Measurements from ENCODE around the gene CNGA4.

CNGA4 gene

GRCh38 chr11:6210274-6210955, 28.5 kb upstream of the CNGA4 start:
- H3K9me3 Mint-ChIP-seq, result no peaks in the 10 kb centered on the region
- H3K4me3 Mint-ChIP-seq, result no peak overlapping the region
- peaks cover under 1% of the 10 kb centered on the region for H3K4me1 Mint-ChIP-seq
- peak overlapping the region; percentile 28 to 85 for H3K27ac Mint-ChIP-seq
- no peaks in the 10 kb centered on the region for H3K27me3 Mint-ChIP-seq
- DNase-seq (no peak), ATAC-seq (peak; percentile 34)

GRCh38 chr11:6214530-6214929, 24.4 kb upstream of the CNGA4 start:
- Mint-ChIP-seq H3K4me3 (no peak overlapping the region), H3K27me3 (no peaks in the 10 kb centered on the region), H3K27ac (no peak overlapping the region), H3K9me3 (no peaks in the 10 kb centered on the region), H3K4me1 (peaks cover 2% of the 10 kb centered on the region)
- no peak for DNase-seq
- no peak for ATAC-seq

GRCh38 chr11:6216501-6216900, 22.4 kb upstream of the CNGA4 start:
- H3K4me3 Mint-ChIP-seq, result no peak overlapping the region
- H3K27ac Mint-ChIP-seq, result no peak overlapping the region
- ATAC-seq, result no peak
- peaks cover 5% of the 10 kb centered on the region for H3K4me1 Mint-ChIP-seq
- no peaks in the 10 kb centered on the region for H3K27me3 Mint-ChIP-seq
- no peaks in the 10 kb centered on the region for H3K9me3 Mint-ChIP-seq
- DNase-seq, result no peak

GRCh38 chr11:6217722-6218121, 21.2 kb upstream of the CNGA4 start:
- DNase-seq, result no peak
- no peak for ATAC-seq
- H3K4me1 Mint-ChIP-seq, result peaks cover 5% of the 10 kb centered on the region
- peak overlapping the region in 1 of 2 donors; percentile 75 for H3K27ac Mint-ChIP-seq
- no peaks in the 10 kb centered on the region for H3K27me3 Mint-ChIP-seq
- H3K4me3 Mint-ChIP-seq, result no peak overlapping the region
- no peaks in the 10 kb centered on the region for H3K9me3 Mint-ChIP-seq

GRCh38 chr11:6219359-6219758, 19.5 kb upstream of the CNGA4 start:
- Mint-ChIP-seq H3K27ac (peak overlapping the region in 1 of 2 donors; percentile 14), H3K9me3 (no peaks in the 10 kb centered on the region), H3K4me1 (peaks cover 5% of the 10 kb centered on the region), H3K27me3 (no peaks in the 10 kb centered on the region), H3K4me3 (no peak overlapping the region)
- ATAC-seq (no peak), DNase-seq (no peak)

GRCh38 chr11:6223854-6224253, 15.0 kb upstream of the CNGA4 start:
- Mint-ChIP-seq H3K4me3 (no peak overlapping the region), H3K9me3 (no peaks in the 10 kb centered on the region), H3K4me1 (peaks cover 17% of the 10 kb centered on the region), H3K27ac (no peak overlapping the region), H3K27me3 (no peaks in the 10 kb centered on the region)
- ATAC-seq (no peak), DNase-seq (no peak)

GRCh38 chr11:6224421-6224820, 14.5 kb upstream of the CNGA4 start:
- H3K4me1 Mint-ChIP-seq, result peaks cover 22% of the 10 kb centered on the region
- no peak for ATAC-seq
- no peak for DNase-seq
- H3K9me3 Mint-ChIP-seq, result no peaks in the 10 kb centered on the region
- H3K27ac Mint-ChIP-seq, result no peak overlapping the region
- no peak overlapping the region for H3K4me3 Mint-ChIP-seq
- H3K27me3 Mint-ChIP-seq, result no peaks in the 10 kb centered on the region

- Mint-ChIP-seq H3K4me3 (no peak overlapping the region), H3K4me1 (peaks cover 23% of the 10 kb centered on the region), H3K27ac (peak overlapping the region in 1 of 2 donors; percentile 17), H3K9me3 (no peaks in the 10 kb centered on the region), H3K27me3 (no peaks in the 10 kb centered on the region)
- DNase-seq, result no peak
- no peak for ATAC-seq
Observed at GRCh38 chr11:6225024-6225423, 13.9 kb upstream of the CNGA4 start.

- H3K27me3 Mint-ChIP-seq, result no peaks in the 10 kb centered on the region
- ATAC-seq (no peak), DNase-seq (no peak)
- no peak overlapping the region for H3K27ac Mint-ChIP-seq
- no peak overlapping the region for H3K4me3 Mint-ChIP-seq
- no peaks in the 10 kb centered on the region for H3K9me3 Mint-ChIP-seq
- peaks cover 32% of the 10 kb centered on the region for H3K4me1 Mint-ChIP-seq
Observed at GRCh38 chr11:6225896-6226295, 13.0 kb upstream of the CNGA4 start.

- DNase-seq (no peak), ATAC-seq (no peak)
- H3K4me3 Mint-ChIP-seq, result no peak overlapping the region
- H3K9me3 Mint-ChIP-seq, result no peaks in the 10 kb centered on the region
- peaks cover 41% of the 10 kb centered on the region for H3K4me1 Mint-ChIP-seq
- H3K27me3 Mint-ChIP-seq, result no peaks in the 10 kb centered on the region
- no peak overlapping the region for H3K27ac Mint-ChIP-seq
Observed at GRCh38 chr11:6228520-6228919, 10.4 kb upstream of the CNGA4 start.

GRCh38 chr11:6229911-6230310, 9.0 kb upstream of the CNGA4 start:
- no peak for DNase-seq
- ATAC-seq, result no peak
- H3K27me3 Mint-ChIP-seq, result no peaks in the 10 kb centered on the region
- H3K27ac Mint-ChIP-seq, result no peak overlapping the region
- H3K9me3 Mint-ChIP-seq, result no peaks in the 10 kb centered on the region
- H3K4me3 Mint-ChIP-seq, result no peak overlapping the region
- H3K4me1 Mint-ChIP-seq, result peaks cover 49% of the 10 kb centered on the region

GRCh38 chr11:6232899-6233298, 6.0 kb upstream of the CNGA4 start:
- Mint-ChIP-seq H3K4me3 (peak overlapping the region; percentile 5 to 46), H3K9me3 (no peaks in the 10 kb centered on the region), H3K27ac (no peak overlapping the region), H3K27me3 (no peaks in the 10 kb centered on the region), H3K4me1 (peaks cover 47% of the 10 kb centered on the region)
- no peak for DNase-seq
- no peak for ATAC-seq

- Mint-ChIP-seq H3K27ac (peak overlapping the region; percentile 97 to 98), H3K4me1 (peaks cover 42% of the 10 kb centered on the region), H3K4me3 (peak overlapping the region; percentile 96), H3K9me3 (no peaks in the 10 kb centered on the region), H3K27me3 (no peaks in the 10 kb centered on the region)
- no peak for DNase-seq
- peak; percentile 2 for ATAC-seq
Observed at GRCh38 chr11:6233984-6234386, 4.9 kb upstream of the CNGA4 start.

GRCh38 chr11:6234387-6235107, 4.3 kb upstream of the CNGA4 start, which contains the start of gene FHIP1B:
FHIP1B (minus strand) TSS chr11:6234636; CDS start chr11:6224516, 10,120 bp downstream.
- ATAC-seq, result peak; percentile 93
- Mint-ChIP-seq H3K9me3 (no peaks in the 10 kb centered on the region), H3K4me3 (peak within 1 kb of the TSS; percentile 96), H3K4me1 (peaks cover 36% of the 10 kb centered on the region), H3K27ac (peak within 1 kb of the TSS; percentile 97 to 98), H3K27me3 (no peaks in the 10 kb centered on the region)
- DNase-seq, result peak; percentile 100

GRCh38 chr11:6237266-6237665, 1.6 kb upstream of the CNGA4 start:
- DNase-seq (no peak), ATAC-seq (no peak)
- H3K4me1 Mint-ChIP-seq, result peaks cover 18% of the 10 kb centered on the region
- H3K27me3 Mint-ChIP-seq, result no peaks in the 10 kb centered on the region
- no peak overlapping the region for H3K27ac Mint-ChIP-seq
- no peaks in the 10 kb centered on the region for H3K9me3 Mint-ChIP-seq
- no peak overlapping the region for H3K4me3 Mint-ChIP-seq

- no peak overlapping the region for H3K4me3 Mint-ChIP-seq
- no peaks in the 10 kb centered on the region for H3K27me3 Mint-ChIP-seq
- H3K27ac Mint-ChIP-seq, result no peak overlapping the region
- no peaks in the 10 kb centered on the region for H3K9me3 Mint-ChIP-seq
- peaks cover 18% of the 10 kb centered on the region for H3K4me1 Mint-ChIP-seq
- ATAC-seq (no peak), DNase-seq (no peak)
Observed at GRCh38 chr11:6237761-6238302, 1.1 kb upstream of the CNGA4 start.
